Measurements from ENCODE around the gene ACO1. TPM values are rescaled to one million over a fixed set of nuclear protein-coding genes. Genes with fewer than 3 reads are reported as not detected.

Gene ACO1
- total and polyA plus RNA-seq, 9 of the 15 experiments (the other 6 are each of a cell fraction or from before 2014, with no cell fraction given): 0.96 to 29.7 (median 16.9) TPM

DNA sequence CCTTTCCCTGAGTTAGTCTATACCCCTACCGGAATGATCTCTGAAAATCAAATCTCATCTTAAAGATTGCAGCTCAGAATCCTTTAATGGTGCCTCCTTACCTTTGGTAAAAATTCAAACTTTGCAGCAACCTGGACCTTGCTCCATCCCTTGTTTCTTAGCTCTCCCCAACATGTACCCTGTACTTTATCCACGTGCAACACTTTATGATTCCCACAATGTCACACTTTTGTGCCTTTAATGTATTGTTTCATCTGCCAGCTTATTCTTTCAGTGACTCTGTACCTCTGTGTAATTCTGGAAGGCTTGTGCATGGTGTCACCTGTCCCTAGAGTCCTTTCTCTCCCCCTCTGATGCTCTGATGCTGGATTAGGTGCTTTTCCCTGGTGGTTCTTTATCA lies 9.5 kb downstream of the ACO1 start:
- ChIA-PET POLR2A (no interaction called here), CTCF (ENCODE audit: low intra/inter-chr PET ratio) (no interaction called here)
- DNase-seq (ENCODE audit: extremely low read depth in 1 of 4, low spot score in 3 of 4): no peak
- FAIRE-seq: no peak
- H3K27me3 ChIP-seq (ENCODE audit: control insufficient read depth in 2 of 2, insufficient read depth in 2 of 2, low read length in 2 of 2): no peaks in the 10 kb centered on the region
- no peaks in the 10 kb centered on the region for H3K9me3 ChIP-seq (replicated peaks; ENCODE audit: control insufficient read depth, insufficient read depth, low read depth, low read length)
- BruUV-seq (replicated peaks): no TSS peak
- H3K4me3 ChIP-seq: no peak overlapping the region
- H3K9me1 ChIP-seq (ENCODE audit: control insufficient read depth, insufficient read depth, low read length): no peaks in the 10 kb centered on the region
- H3K4me2 ChIP-seq (ENCODE audit: insufficient read depth, low read length): no peak overlapping the region
- intact Hi-C loops (cut with micrococcal nuclease) (no loop called here), in situ Hi-C loops (cut with MboI) (loop anchor here (25.0 kb wide), 1 partner anchor 843 kb away; the partner anchor contains the start of gene SPINK4)
- 69% methylated on average over 2 of the region's 2 CpGs for whole genome bisulfite sequencing (ENCODE audit: insufficient coverage, low coverage, missing lambda C conversion rate)
- H2AFZ ChIP-seq (ENCODE audit: low read depth, low read length): no peak overlapping the region
- TF ChIP-seq ASH1L (IDR thresholded peaks at IDR 0.05; ENCODE audit: borderline replicate concordance, low read depth, partially characterized antibody) (no peak), SETDB1 (IDR thresholded peaks at IDR 0.05; ENCODE audit: low read length) (no peak), ZNF324 (CRISPR knock-in tag; IDR thresholded peaks at IDR 0.05) (no peak), BMI1 (IDR thresholded peaks at IDR 0.05; ENCODE audit: low read length) (no peak), NCOR1 (IDR thresholded peaks at IDR 0.05) (no peak), ZNF274 (IDR thresholded peaks at IDR 0.05; ENCODE audit: borderline replicate concordance, low read depth, low read length) (no peak), ZNF830 (CRISPR knock-in tag; IDR thresholded peaks at IDR 0.05) (no peak), CCAR2 (IDR thresholded peaks at IDR 0.05; ENCODE audit: low read depth, low read length) (no peak), ZNF583 (CRISPR knock-in tag; IDR thresholded peaks at IDR 0.05) (no peak), MEIS2 (IDR thresholded peaks at IDR 0.05; ENCODE audit: partially characterized antibody) (no peak), ZNF124 (CRISPR knock-in tag; IDR thresholded peaks at IDR 0.05) (no peak), HNRNPUL1 (IDR thresholded peaks at IDR 0.05; ENCODE audit: low read length) (no peak)
- TF ChIP-seq, protein P1, sequence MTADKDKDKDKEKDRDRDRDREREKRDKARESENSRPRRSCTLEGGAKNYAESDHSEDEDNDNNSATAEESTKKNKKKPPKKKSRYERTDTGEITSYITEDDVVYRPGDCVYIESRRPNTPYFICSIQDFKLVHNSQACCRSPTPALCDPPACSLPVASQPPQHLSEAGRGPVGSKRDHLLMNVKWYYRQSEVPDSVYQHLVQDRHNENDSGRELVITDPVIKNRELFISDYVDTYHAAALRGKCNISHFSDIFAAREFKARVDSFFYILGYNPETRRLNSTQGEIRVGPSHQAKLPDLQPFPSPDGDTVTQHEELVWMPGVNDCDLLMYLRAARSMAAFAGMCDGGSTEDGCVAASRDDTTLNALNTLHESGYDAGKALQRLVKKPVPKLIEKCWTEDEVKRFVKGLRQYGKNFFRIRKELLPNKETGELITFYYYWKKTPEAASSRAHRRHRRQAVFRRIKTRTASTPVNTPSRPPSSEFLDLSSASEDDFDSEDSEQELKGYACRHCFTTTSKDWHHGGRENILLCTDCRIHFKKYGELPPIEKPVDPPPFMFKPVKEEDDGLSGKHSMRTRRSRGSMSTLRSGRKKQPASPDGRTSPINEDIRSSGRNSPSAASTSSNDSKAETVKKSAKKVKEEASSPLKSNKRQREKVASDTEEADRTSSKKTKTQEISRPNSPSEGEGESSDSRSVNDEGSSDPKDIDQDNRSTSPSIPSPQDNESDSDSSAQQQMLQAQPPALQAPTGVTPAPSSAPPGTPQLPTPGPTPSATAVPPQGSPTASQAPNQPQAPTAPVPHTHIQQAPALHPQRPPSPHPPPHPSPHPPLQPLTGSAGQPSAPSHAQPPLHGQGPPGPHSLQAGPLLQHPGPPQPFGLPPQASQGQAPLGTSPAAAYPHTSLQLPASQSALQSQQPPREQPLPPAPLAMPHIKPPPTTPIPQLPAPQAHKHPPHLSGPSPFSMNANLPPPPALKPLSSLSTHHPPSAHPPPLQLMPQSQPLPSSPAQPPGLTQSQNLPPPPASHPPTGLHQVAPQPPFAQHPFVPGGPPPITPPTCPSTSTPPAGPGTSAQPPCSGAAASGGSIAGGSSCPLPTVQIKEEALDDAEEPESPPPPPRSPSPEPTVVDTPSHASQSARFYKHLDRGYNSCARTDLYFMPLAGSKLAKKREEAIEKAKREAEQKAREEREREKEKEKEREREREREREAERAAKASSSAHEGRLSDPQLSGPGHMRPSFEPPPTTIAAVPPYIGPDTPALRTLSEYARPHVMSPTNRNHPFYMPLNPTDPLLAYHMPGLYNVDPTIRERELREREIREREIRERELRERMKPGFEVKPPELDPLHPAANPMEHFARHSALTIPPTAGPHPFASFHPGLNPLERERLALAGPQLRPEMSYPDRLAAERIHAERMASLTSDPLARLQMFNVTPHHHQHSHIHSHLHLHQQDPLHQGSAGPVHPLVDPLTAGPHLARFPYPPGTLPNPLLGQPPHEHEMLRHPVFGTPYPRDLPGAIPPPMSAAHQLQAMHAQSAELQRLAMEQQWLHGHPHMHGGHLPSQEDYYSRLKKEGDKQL (CRISPR knock-in tag; IDR thresholded peaks at IDR 0.05; ENCODE audit: borderline replicate concordance): no peak
- H3K36me3 ChIP-seq (ENCODE audit: control insufficient read depth, insufficient read depth, low read length): no peaks in the 10 kb centered on the region
- ATAC-seq: no peak
- H3K9ac ChIP-seq (ENCODE audit: insufficient read depth in 1 of 2, low read depth in 2 of 2, low read length in 2 of 2): no peak overlapping the region
- no peak overlapping the region for H3K27ac ChIP-seq (ENCODE audit: extremely low read depth, low read depth, low read length)
- no peaks in the 10 kb centered on the region; a peak in 1 of 5 replicates for H3K4me1 ChIP-seq (replicated peaks in 1 of 2; ENCODE audit: control insufficient read depth in 2 of 2, insufficient read depth in 2 of 2, low read length in 2 of 2)
- no peaks in the 10 kb centered on the region for H4K20me1 ChIP-seq (replicated peaks; ENCODE audit: control insufficient read depth, insufficient read depth, low read length)
- no peaks in the 10 kb centered on the region for H3K79me2 ChIP-seq (ENCODE audit: control insufficient read depth, insufficient read depth, low read length)

Measured in K562 (cell line).